Measurements from ENCODE around the gene NRBF2. TPM values are rescaled to one million over a fixed set of nuclear protein-coding genes. Genes with fewer than 3 reads are reported as not detected.

The NRBF2 gene
- total RNA-seq, 1 donor from 2014 or later, result 21.0 TPM

GRCh38 chr10:63164166-63164623 is 31.1 kb downstream of the NRBF2 start:
- no peak for DNase-seq

GRCh38 chr10:63165249-63165648 is 32.1 kb downstream of the NRBF2 start:
- DNase-seq, result no peak

DNA sequence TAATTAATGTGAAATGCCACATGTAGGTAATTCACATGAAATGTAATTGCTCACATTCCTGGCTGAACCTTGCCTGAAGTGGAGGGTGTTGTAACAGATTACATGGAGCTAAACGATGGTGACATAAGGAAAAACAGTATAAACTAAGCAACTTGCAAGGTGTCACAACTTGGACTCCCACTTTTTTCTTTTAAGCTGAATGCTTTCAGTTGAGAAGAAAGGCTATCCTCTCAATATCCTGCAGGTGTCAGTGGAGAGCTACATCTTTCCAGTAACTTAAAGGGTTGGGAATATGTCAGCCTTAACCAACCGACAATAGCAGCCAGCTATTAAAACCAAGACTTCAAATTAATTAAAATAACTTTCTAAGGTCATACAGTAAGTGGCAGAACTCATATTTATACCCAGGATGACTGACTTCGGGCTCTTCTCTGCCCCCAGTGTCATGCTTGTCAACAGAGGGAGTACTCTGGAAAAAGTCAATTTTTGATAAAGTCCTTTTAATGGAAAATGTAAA is 33.7 kb downstream of the NRBF2 start:
- peak; percentile 89 for DNase-seq

DNA sequence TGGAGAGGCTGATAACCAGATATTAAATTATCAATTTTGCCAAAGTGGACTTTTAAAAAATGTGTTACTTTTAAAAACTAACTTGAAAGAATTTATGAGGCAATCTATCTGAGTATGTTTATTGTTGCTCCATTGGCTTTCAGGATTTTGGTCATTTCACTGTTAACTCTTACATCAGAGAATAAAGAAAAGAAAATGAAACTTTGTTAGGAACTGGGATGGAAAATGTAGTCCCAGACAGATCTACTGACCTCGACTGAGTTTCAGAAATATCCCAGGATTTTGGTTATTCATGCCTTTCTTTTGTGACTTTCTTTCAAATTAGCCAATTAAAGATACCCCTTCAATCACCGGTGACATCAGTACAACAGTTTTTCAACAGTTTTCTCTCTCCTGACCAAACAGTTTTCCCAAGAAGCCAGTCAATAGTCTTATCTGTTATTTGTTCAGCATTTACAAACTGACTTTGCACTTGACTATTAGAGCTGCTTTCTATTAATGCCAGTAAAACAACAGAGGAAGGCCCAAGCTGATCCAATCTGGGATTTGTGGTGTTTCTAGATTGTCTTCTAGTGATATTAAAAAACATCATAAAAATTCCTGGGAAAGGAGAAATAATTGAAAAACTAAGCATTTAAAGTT is 35.8 kb downstream of the NRBF2 start:
- no peak for DNase-seq

- DNase-seq, result no peak
Measured at GRCh38 chr10:63169624-63170023, 36.5 kb downstream of the NRBF2 start.

DNA sequence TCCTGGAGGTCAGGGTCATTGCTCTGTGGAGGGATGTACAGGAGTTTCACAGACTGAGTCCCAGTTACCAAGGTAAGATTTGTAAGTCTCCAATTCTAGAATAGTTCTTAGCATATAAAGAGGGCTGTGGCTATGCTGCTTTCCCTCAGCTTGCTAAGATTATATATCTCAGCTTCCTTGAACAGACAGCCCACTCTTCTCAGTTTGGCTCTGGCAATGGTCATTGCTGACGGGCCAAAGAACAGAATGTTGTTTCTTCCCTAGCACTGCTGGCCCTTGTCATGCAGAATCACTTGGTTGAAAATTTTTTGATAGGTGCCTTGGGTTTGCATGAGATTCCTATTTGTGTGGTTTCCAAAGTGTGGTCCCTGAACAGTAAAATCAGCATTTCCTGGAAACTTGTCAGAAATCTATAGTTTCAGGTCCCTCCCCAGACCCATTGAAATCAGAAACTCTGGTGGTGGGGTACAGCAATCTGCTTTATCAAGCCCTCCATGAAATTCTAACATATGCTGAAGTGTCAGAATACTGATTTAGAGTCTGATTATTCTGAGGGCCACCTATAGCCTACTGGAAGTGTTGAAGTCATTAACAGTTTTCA is 38.2 kb downstream of the NRBF2 start:
- DNase-seq, result no peak

DNA sequence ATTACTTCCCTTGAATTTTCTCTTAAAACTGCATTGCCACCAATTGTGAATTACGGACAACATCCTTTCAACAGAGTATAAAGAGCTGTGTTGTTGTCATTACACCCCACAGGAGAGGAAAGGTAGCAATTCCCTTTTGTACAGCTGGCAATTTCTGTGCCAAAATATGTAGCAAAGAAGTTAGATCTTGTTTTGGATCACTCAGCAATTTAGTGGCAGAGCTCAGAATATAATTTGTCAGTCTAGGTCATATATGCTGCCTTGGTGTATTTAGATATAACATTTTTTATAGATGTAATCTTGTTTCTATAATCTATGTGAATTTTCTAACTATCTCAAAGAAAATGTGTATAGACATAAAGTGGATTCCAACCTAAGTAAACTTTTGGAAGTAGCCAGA is 38.8 kb downstream of the NRBF2 start:
- DNase-seq, result no peak

- DNase-seq, result no peak
Measured at GRCh38 chr10:63173468-63174232, 40.5 kb downstream of the NRBF2 start.

DNA sequence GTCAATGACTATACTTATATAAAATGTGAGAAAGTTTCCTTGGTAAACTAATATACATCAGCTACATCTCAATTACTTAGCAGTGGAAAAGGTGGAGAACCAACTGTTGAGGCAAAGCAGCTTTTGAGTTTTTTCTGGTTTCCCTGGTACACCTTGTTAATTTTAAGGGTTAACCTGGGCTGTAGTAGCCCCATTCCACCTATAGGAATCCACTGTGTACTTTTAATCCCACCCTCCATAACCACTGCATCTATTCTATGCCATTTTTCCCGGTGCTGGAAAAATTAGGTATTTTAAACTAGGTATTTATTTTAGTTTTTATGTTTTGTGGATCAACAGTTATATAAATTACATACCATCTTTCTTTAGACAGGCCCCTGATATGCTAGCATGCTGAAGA is 42.4 kb downstream of the NRBF2 start:
- DNase-seq, result no peak

GRCh38 chr10:63192826-63193225 is 59.7 kb downstream of the NRBF2 start:
- no peak for DNase-seq

- DNase-seq, result peak; percentile 83
Measured at GRCh38 chr10:63197344-63198092, 64.4 kb downstream of the NRBF2 start.

DNA sequence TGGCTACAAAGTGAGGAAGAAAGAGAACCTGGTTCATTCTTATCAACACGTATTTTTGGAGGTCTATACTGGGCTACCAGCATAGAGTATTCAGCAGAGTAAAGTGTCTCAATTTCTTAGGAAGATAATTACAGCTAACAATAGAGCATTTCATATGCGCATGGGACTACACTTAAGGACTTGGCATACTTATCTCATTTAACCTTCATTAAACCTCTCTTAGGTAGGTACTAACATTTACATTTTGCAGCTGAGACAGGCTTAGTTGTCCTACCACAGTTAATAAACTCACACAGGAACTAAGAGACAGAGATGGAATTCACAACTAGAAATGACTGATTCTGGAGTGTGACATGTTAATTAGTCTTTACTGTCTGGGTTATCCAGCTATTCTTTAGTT is 66.6 kb downstream of the NRBF2 start:
- no peak for DNase-seq

- DNase-seq, result peak; percentile 33
Measured at GRCh38 chr10:63200431-63200830, 67.3 kb downstream of the NRBF2 start.

DNA sequence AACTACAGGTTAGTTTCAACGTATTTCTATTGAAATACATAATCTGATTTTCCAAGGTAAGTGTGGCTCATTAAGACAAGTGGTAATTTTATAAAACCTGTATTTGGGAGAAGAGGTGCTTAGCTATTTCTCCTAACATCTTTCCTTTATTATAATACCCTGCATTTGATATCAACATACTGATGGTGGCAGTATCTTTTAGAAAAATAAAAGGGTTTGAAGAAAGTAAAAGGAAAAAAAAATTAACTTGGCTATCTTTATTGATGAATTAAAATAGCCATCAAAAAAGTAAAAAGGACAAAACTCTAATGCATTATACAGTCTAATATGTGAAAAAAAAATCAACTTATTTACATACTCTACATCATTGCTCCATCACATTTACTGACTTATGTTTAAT is 68.0 kb downstream of the NRBF2 start:
- no peak for DNase-seq

Small RNA genes lying within 50 kb of the gene (small RNA-seq; reads per million reads assigned to genes)
- gene RNU6-543P (ENCODE audit: low replicate concordance), result not detected
